Osteoblast (primary cell): ENCODE results near the gene GRB14. TPM values are rescaled to one million over a fixed set of nuclear protein-coding genes. Genes with fewer than 3 reads are reported as not detected.

Experiments
- DNase-seq: peaks from one replicate; pipeline ENCODE4 v3.0.0; 2011; ENCODE audit warnings: low spot score, mixed read lengths; ENCODE audit not compliant: insufficient read length; ENCODE audit errors: missing footprints
- H2AFZ ChIP-seq: 2 replicates; pipeline ENCODE4 v1.6.0; 2011; ENCODE audit warnings: mild to moderate bottlenecking, low read length
- H3K27ac ChIP-seq: 2 replicates; pipeline ENCODE4 v1.5.1; 2011; ENCODE audit warnings: mild to moderate bottlenecking, low read depth, low read length, moderate library complexity
- H3K27me3 ChIP-seq: 2 replicates; pipeline ENCODE4 v1.6.0; 2012; ENCODE audit warnings: mild to moderate bottlenecking, control low read depth, inconsistent platforms, low read length, moderate library complexity; ENCODE audit not compliant: insufficient read depth
- H3K36me3 ChIP-seq: 2 replicates; pipeline ENCODE4 v1.5.1; 2011; ENCODE audit warnings: mild to moderate bottlenecking, low read length, control low read depth, moderate library complexity; ENCODE audit not compliant: insufficient read depth
- H3K4me1 ChIP-seq: 2 replicates; pipeline ENCODE4 v1.5.1; 2011; ENCODE audit warnings: mild to moderate bottlenecking, low read length, control low read depth, moderate library complexity; ENCODE audit not compliant: insufficient read depth
- H3K4me2 ChIP-seq: 2 replicates; pipeline ENCODE4 v1.6.0; 2011; ENCODE audit warnings: mild to moderate bottlenecking, low read length; ENCODE audit not compliant: insufficient read depth
- H3K4me3 ChIP-seq: fragments of 200-600 bp; sonication (generic); 3 replicates; pipeline ENCODE4 v1.5.1; 2012; ENCODE audit warnings: mild to moderate bottlenecking, low read length, inconsistent platforms; ENCODE audit not compliant: insufficient read depth
- H3K79me2 ChIP-seq: 2 replicates; pipeline ENCODE4 v1.6.0; 2012; ENCODE audit warnings: mild to moderate bottlenecking, low read length, control low read depth, inconsistent platforms; ENCODE audit not compliant: insufficient read depth
- H3K9me3 ChIP-seq: 2 replicates; pipeline ENCODE4 v1.5.1; 2011; ENCODE audit warnings: low read depth, low read length, control low read depth
- H4K20me1 ChIP-seq: 2 replicates; pipeline ENCODE4 v1.6.0; 2012; ENCODE audit warnings: mild to moderate bottlenecking, low read length, control low read depth; ENCODE audit not compliant: insufficient read depth
- total RNA-seq: library from RNA; depleted of rRNA; stranded (reverse); fragments of >200 nt; gene quantifications from 2 replicates; pipeline ENCODE4 v1.2.3, GENCODE V29; 2012
- TF ChIP-seq, protein P1 (sequence below): IDR thresholded peaks from 2 replicates; pipeline ENCODE4 v1.5.1; 2011; ENCODE audit warnings: mild to moderate bottlenecking, low read depth, low read length, moderate library complexity; ENCODE audit errors: extremely low read depth

GRB14 gene
- total RNA-seq, 1 donor, result 0.72 TPM

DNA sequence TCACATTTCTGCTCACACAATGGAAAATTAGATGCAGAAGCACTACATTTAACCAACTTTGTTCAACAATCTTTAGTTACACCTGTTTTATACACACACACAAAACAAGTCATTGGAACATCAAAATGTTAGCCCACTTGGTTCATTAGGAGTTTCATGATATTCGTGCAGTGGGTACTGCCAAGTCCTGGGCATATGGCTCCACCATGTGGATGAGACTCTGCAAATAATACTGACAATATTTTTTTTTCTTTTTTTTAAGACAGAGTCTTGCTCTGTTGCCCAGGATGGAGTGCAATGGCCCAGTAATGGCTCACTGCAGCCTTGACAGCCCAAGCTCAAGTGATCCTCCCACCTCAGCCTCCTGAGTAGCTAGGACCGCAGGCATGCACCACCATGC lies 34.5 kb upstream of the GRB14 start:
- Histone ChIP-seq H3K4me2 (no peak overlapping the region), H3K9me3 (no peaks in the 10 kb centered on the region), H3K4me1 (peaks cover 20% of the 10 kb centered on the region), H3K4me3 (no peak overlapping the region), H3K79me2 (no peaks in the 10 kb centered on the region), H3K36me3 (no peaks in the 10 kb centered on the region), H3K27me3 (no peaks in the 10 kb centered on the region), H3K27ac (peak overlapping the region; percentile 12), H2AFZ (no peak overlapping the region), H4K20me1 (no peaks in the 10 kb centered on the region)
- TF ChIP-seq, protein P1, sequence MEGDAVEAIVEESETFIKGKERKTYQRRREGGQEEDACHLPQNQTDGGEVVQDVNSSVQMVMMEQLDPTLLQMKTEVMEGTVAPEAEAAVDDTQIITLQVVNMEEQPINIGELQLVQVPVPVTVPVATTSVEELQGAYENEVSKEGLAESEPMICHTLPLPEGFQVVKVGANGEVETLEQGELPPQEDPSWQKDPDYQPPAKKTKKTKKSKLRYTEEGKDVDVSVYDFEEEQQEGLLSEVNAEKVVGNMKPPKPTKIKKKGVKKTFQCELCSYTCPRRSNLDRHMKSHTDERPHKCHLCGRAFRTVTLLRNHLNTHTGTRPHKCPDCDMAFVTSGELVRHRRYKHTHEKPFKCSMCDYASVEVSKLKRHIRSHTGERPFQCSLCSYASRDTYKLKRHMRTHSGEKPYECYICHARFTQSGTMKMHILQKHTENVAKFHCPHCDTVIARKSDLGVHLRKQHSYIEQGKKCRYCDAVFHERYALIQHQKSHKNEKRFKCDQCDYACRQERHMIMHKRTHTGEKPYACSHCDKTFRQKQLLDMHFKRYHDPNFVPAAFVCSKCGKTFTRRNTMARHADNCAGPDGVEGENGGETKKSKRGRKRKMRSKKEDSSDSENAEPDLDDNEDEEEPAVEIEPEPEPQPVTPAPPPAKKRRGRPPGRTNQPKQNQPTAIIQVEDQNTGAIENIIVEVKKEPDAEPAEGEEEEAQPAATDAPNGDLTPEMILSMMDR, result peak; percentile 42
- no peak for DNase-seq

DNA sequence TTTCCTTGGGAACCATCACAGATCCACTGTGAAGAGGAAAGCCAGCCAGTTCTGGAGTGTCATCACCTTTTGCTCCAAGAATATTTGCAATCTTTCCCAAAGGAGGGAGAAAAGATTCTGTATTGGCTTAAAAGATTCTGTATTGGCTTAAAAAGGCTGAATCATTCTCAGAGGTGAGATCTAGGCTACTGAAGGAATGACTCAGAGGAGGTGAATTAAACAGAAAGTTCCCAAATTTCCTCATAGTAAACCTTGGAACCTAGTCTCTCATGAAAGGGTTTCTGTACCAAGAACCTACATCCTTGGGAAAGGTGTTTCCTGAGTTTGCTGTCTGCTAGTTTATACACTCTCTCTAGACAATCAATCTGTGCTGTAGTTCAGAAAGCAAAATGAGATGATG lies 34.1 kb upstream of the GRB14 start:
- Histone ChIP-seq H3K4me1 (peaks cover 20% of the 10 kb centered on the region), H3K27ac (peak overlapping the region; percentile 12), H3K79me2 (no peaks in the 10 kb centered on the region), H3K27me3 (no peaks in the 10 kb centered on the region), H3K4me2 (no peak overlapping the region), H3K36me3 (no peaks in the 10 kb centered on the region), H3K4me3 (no peak overlapping the region), H4K20me1 (no peaks in the 10 kb centered on the region), H3K9me3 (no peaks in the 10 kb centered on the region), H2AFZ (no peak overlapping the region)
- TF ChIP-seq, protein P1, result no peak
- no peak for DNase-seq

DNA sequence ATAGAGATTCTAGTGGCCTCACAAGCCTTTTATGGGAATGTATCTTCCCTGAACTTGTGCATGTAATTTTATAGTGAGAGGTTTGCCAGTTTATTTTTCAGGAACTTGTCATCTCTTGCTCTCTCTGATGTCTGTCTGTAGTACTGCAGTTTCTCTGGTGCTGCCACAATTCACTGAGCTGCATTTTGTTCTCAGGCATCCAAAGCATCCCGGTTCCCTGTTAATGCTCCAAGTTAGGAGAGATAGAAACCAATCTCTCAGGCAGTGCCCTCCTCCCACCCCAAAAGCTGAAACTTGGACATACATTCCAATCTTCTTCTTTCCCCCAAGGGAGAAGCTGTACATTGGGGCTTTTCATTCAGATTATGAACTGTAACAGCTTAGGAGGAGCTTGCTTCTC lies 30.1 kb upstream of the GRB14 start:
- Histone ChIP-seq H3K79me2 (no peaks in the 10 kb centered on the region), H3K4me3 (no peak overlapping the region), H3K4me2 (no peak overlapping the region), H2AFZ (no peak overlapping the region), H3K27me3 (no peaks in the 10 kb centered on the region), H3K27ac (no peak overlapping the region), H3K36me3 (no peaks in the 10 kb centered on the region), H4K20me1 (no peaks in the 10 kb centered on the region), H3K9me3 (no peaks in the 10 kb centered on the region), H3K4me1 (peaks cover 8% of the 10 kb centered on the region)
- TF ChIP-seq, protein P1, result no peak
- DNase-seq, result no peak

DNA sequence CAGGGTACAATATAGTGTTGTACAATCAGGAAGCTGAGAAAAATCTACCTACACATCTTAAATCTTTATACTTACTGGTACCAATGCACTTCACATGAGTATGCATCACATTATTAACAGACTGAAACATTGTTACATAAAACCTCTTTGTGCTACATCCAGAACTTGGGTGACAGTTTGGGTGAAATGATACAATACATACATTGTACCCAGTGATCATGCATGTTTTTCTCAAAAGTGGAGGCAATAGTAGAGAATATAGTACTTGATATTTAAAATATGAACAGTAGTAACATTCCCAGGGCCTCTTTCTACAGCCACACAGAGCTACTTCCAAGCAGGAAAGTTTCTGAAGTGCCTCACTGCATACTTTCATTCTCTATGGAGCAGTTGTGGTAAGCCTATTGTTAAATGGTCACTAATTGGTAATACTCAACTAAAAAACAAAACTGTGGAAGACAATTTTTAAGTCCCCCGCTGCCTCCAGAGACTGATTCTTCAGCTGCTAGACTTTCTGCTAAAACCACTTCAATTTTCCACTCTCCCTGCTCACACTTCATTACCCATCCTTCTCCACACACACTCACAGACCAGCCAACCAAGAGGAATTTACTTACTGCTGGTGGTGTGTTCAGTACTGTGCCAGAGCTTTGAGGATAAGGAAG lies 22.9 kb upstream of the GRB14 start:
- TF ChIP-seq, protein P1, result no peak
- Histone ChIP-seq H3K4me1 (no peaks in the 10 kb centered on the region), H3K4me2 (peak overlapping the region; percentile 1), H3K4me3 (no peak overlapping the region), H3K27me3 (no peaks in the 10 kb centered on the region), H3K36me3 (no peaks in the 10 kb centered on the region), H3K27ac (no peak overlapping the region), H3K9me3 (no peaks in the 10 kb centered on the region), H2AFZ (peak overlapping the region; percentile 30), H3K79me2 (no peaks in the 10 kb centered on the region), H4K20me1 (no peaks in the 10 kb centered on the region)
- no peak for DNase-seq
